WTC11 (cell line): ENCODE data around the gene NOTCH4. TPM values are rescaled to one million over a fixed set of nuclear protein-coding genes. Genes with fewer than 3 reads are reported as not detected.

Experiments used
- ATAC-seq: fragments of 200-7000 bp; cut with Tn5 transposase; 2 replicates; pipeline ENCODE4 v1.10.0; 2021; ENCODE audit warnings: mild to moderate bottlenecking, moderate library complexity
- CTCF ChIA-PET: fragments of 300-600 bp; sonication (Branson Sonifier 250); formaldehyde crosslinking; loops from one replicate; lab custom pipeline; 2021; ENCODE audit warnings: antibody characterized with exemption; lab: Charles Lee
- POLR2A ChIA-PET: fragments of 350-600 bp; sonication (Branson Sonifier 250); formaldehyde crosslinking; loops from one replicate; lab custom pipeline; 2021; ENCODE audit warnings: antibody characterized with exemption; lab: Charles Lee
- DNase-seq: peaks from one replicate; pipeline ENCODE4 v3.0.0; 2021; ENCODE audit warnings: low spot score
- H3K27ac Mint-ChIP-seq: 2 replicates; pipeline ENCODE4 v1.8.0; 2021; ENCODE audit warnings: mixed read lengths
- H3K27me3 Mint-ChIP-seq: 2 replicates; pipeline ENCODE4 v1.8.0; 2021; ENCODE audit warnings: low read depth, mild to moderate bottlenecking, moderate library complexity, mixed read lengths
- H3K36me3 Mint-ChIP-seq: 2 replicates; pipeline ENCODE4 v1.8.0; 2021; ENCODE audit warnings: mixed read lengths
- H3K4me1 Mint-ChIP-seq: 2 replicates; pipeline ENCODE4 v1.8.0; 2022; ENCODE audit warnings: mixed read lengths
- H3K4me3 Mint-ChIP-seq: 2 replicates; pipeline ENCODE4 v1.8.0; 2021; ENCODE audit warnings: mild to moderate bottlenecking, moderate library complexity, mixed read lengths
- H3K9me3 Mint-ChIP-seq: 2 replicates; pipeline ENCODE4 v1.8.0; 2021; ENCODE audit warnings: mixed read lengths
- CREM ChIP-seq: sonication (generic); formaldehyde crosslinking; IDR thresholded peaks from 2 replicates; pipeline ENCODE4 v1.8.1; 2022; ENCODE audit warnings: mild to moderate bottlenecking, missing genetic modification reagents, moderate library complexity
- ELF4 ChIP-seq: sonication (generic); formaldehyde crosslinking; IDR thresholded peaks from 2 replicates; pipeline ENCODE4 v1.8.1; 2022; ENCODE audit warnings: low read depth, mild to moderate bottlenecking, moderate library complexity, missing genetic modification reagents
- EMX1 ChIP-seq: fragments of 250-450 bp; sonication (Bioruptor Pico); IDR thresholded peaks from 2 replicates; pipeline ENCODE4 v1.8.0; 2021; ENCODE audit warnings: mild to moderate bottlenecking
- ETV6 ChIP-seq: sonication (generic); formaldehyde crosslinking; IDR thresholded peaks from 2 replicates; pipeline ENCODE4 v1.8.1; 2022; ENCODE audit warnings: mild to moderate bottlenecking, missing genetic modification reagents
- FOXK1 ChIP-seq: sonication (generic); formaldehyde crosslinking; IDR thresholded peaks from 2 replicates; pipeline ENCODE4 v1.8.0; 2022; ENCODE audit warnings: mild to moderate bottlenecking, moderate library complexity, missing genetic modification reagents
- JAZF1 ChIP-seq: fragments of 250-450 bp; sonication (Bioruptor Pico); IDR thresholded peaks from 2 replicates; pipeline ENCODE4 v1.9.0; 2021; ENCODE audit warnings: moderate library complexity, mild to moderate bottlenecking, inconsistent platforms
- NR2C2 ChIP-seq: sonication (generic); formaldehyde crosslinking; IDR thresholded peaks from 2 replicates; pipeline ENCODE4 v1.8.0; 2022; ENCODE audit warnings: mild to moderate bottlenecking, missing genetic modification reagents
- NR3C1 ChIP-seq: sonication (generic); formaldehyde crosslinking; conservative IDR thresholded peaks from 2 replicates; pipeline ENCODE4 v1.8.1; 2023; ENCODE audit warnings: low read depth, mild to moderate bottlenecking, missing genetic modification reagents
- PRRX2 ChIP-seq: fragments of 250-450 bp; sonication (Bioruptor Pico); IDR thresholded peaks from 2 replicates; pipeline ENCODE4 v1.8.0; 2021; ENCODE audit warnings: mild to moderate bottlenecking
- RORB ChIP-seq: fragments of 250-450 bp; sonication (Bioruptor Pico); IDR thresholded peaks from 2 replicates; pipeline ENCODE4 v1.9.0; 2021; ENCODE audit warnings: mild to moderate bottlenecking
- TCF7 ChIP-seq: sonication (generic); formaldehyde crosslinking; IDR thresholded peaks from 2 replicates; pipeline ENCODE4 v1.8.0; 2022; ENCODE audit warnings: mild to moderate bottlenecking, low read depth, missing genetic modification reagents, moderate library complexity
- ZNF138 ChIP-seq: sonication (generic); formaldehyde crosslinking; conservative IDR thresholded peaks from 2 replicates; pipeline ENCODE4 v1.8.1; 2022; ENCODE audit warnings: mild to moderate bottlenecking, moderate library complexity, missing genetic modification reagents
- ZNF219 ChIP-seq: sonication (generic); formaldehyde crosslinking; IDR thresholded peaks from 2 replicates; pipeline ENCODE4 v1.8.0; 2023; ENCODE audit warnings: missing genetic modification reagents, mild to moderate bottlenecking, borderline replicate concordance
- ZNF263 ChIP-seq: sonication (generic); formaldehyde crosslinking; IDR thresholded peaks from 2 replicates; pipeline ENCODE4 v1.8.1; 2022; ENCODE audit warnings: low read depth, mild to moderate bottlenecking, moderate library complexity, missing genetic modification reagents
- ZNF671 ChIP-seq: fragments of 250-450 bp; sonication (Bioruptor Pico); IDR thresholded peaks from 2 replicates; pipeline ENCODE4 v1.8.0; 2021; ENCODE audit warnings: mild to moderate bottlenecking
- total RNA-seq: library from RNA; stranded (reverse); gene quantifications from 3 replicates; pipeline ENCODE4 v1.2.3, GENCODE V29; 2021
- TF ChIP-seq, protein P1 (sequence below): sonication (generic); formaldehyde crosslinking; IDR thresholded peaks from 2 replicates; pipeline ENCODE4 v1.8.1; 2023; ENCODE audit warnings: mild to moderate bottlenecking, moderate library complexity, missing genetic modification reagents
- TF ChIP-seq, protein P2 (sequence below): fragments of 250-450 bp; sonication (Bioruptor Pico); IDR thresholded peaks from 2 replicates; pipeline ENCODE4 v1.8.0; 2021; ENCODE audit warnings: mild to moderate bottlenecking
- TF ChIP-seq, protein P3 (sequence below): sonication (generic); formaldehyde crosslinking; IDR thresholded peaks from 2 replicates; pipeline ENCODE4 v1.8.0; 2022; ENCODE audit warnings: missing genetic modification reagents
- TF ChIP-seq, protein P4 (sequence below): sonication (generic); formaldehyde crosslinking; IDR thresholded peaks from 2 replicates; pipeline ENCODE4 v1.8.0; 2022; ENCODE audit warnings: mild to moderate bottlenecking, missing genetic modification reagents
- TF ChIP-seq, protein P5 (sequence below): sonication (generic); formaldehyde crosslinking; IDR thresholded peaks from 2 replicates; pipeline ENCODE4 v1.8.0; 2022; ENCODE audit warnings: mild to moderate bottlenecking, missing genetic modification reagents

The NOTCH4 gene
- total RNA-seq, 1 experiment from 2014 or later: 2.6 TPM

DNA sequence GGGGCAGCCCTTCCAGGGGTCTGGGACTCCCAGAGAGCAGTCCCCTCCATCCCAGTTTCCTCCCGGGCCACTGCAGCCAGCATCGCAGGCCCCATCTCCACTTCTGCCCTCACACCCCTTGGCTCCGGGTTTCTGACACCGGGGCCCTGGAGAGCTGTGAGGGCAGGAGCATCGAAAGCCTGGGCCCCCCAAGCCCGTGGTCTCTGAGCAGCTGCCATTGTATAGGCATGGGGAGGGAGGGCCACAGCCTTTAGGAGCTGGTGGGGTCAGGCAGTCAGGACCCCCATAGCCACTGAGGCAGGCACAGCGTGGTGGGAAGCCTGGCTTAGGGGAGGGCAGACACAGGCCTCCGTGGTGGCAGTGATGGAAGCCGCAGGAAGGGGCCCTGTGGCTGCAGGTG lies 21.7 kb downstream of the NOTCH4 start:
- Mint-ChIP-seq H3K9me3 (peaks cover 7% of the 10 kb centered on the region; the same call in 1 of the 2 replicates), H3K27me3 (peaks cover 3% of the 10 kb centered on the region), H3K27ac (no peak overlapping the region), H3K36me3 (no peaks in the 10 kb centered on the region), H3K4me3 (no peak overlapping the region), H3K4me1 (peaks cover 2% of the 10 kb centered on the region)
- ChIA-PET CTCF (no interaction called here), POLR2A (no interaction called here)
- no peak for TF ChIP-seq JAZF1
- TF ChIP-seq, protein P1, sequence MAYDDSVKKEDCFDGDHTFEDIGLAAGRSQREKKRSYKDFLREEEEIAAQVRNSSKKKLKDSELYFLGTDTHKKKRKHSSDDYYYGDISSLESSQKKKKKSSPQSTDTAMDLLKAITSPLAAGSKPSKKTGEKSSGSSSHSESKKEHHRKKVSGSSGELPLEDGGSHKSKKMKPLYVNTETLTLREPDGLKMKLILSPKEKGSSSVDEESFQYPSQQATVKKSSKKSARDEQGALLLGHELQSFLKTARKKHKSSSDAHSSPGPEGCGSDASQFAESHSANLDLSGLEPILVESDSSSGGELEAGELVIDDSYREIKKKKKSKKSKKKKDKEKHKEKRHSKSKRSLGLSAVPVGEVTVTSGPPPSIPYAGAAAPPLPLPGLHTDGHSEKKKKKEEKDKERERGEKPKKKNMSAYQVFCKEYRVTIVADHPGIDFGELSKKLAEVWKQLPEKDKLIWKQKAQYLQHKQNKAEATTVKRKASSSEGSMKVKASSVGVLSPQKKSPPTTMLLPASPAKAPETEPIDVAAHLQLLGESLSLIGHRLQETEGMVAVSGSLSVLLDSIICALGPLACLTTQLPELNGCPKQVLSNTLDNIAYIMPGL (CRISPR knock-in tag): no peak
- TF ChIP-seq, protein P2, sequence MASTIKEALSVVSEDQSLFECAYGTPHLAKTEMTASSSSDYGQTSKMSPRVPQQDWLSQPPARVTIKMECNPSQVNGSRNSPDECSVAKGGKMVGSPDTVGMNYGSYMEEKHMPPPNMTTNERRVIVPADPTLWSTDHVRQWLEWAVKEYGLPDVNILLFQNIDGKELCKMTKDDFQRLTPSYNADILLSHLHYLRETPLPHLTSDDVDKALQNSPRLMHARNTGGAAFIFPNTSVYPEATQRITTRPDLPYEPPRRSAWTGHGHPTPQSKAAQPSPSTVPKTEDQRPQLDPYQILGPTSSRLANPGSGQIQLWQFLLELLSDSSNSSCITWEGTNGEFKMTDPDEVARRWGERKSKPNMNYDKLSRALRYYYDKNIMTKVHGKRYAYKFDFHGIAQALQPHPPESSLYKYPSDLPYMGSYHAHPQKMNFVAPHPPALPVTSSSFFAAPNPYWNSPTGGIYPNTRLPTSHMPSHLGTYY (CRISPR knock-in tag): no peak
- TF ChIP-seq PRRX2 (CRISPR knock-in tag): no peak
- TF ChIP-seq ZNF219 (CRISPR knock-in tag): no peak
- TF ChIP-seq EMX1 (CRISPR knock-in tag): no peak
- DNase-seq: no peak
- no peak for ATAC-seq

DNA sequence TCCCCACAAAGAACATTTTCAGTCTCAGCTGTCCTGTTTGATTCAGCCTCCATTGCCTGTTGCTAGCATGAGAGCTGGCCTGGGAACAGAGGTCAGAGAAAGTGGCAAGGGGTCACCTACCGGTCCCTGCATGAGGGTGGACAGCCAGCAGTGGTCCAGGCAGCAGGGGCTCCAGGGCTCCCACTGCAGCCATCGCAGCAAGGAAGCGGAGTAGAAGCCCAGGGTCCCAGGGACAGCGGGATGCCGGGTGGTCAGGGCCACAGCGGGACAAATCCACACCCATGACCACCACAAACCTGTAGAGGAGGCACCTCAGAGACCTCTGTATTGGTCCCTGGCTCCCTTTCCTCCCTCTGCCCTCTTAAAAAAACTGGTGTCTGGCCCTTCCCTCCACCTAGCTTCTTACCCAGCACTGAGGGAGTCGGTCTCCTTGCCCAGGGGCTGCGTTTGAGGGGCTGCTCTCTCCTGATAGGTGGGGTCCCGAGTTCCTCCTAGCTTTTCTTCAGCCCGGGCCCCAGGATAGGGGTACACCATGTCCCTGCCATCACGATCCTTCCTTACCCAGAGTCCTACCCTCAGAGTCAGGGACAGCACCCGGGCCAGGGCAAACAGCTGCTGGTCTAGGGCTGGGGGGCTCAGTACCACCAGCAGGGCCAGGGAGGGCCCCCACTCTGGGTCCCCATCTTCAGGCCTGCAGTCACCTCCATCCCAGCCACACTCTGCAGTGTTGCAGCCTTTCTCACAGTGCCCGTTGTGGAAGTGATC lies 23.0 kb downstream of the NOTCH4 start:
- no peak for DNase-seq

DNA sequence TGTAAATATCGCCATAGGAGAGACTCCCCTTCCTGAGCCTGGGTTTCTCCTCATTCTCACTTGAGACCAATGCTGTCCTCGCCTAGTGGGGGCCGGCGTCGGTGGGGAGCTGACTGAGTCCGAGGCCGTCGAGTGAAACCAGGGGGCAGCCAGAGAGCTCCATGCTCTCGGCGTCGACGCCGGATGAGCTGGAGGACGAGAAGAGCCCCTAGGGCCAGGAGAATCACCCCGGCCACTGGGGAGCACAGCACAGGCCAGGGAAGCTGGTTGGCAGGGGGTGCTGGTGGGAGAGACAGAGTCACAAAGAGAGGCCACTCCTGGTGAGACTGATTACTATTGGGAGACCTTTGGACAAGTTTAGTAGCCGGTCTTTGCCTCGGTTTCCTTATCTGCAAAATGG lies 25.0 kb downstream of the NOTCH4 start:
- peaks cover 22% of the 10 kb centered on the region for H3K4me1 Mint-ChIP-seq
- no peak overlapping the region for H3K27ac Mint-ChIP-seq

More for the DNA sequence above, 23.0 kb downstream of the NOTCH4 start:
- no peak overlapping the region for H3K4me3 Mint-ChIP-seq
- TF ChIP-seq, protein P2 (CRISPR knock-in tag): no peak
- TF ChIP-seq ZNF138: no peak
- no peak for TF ChIP-seq ZNF671
- TF ChIP-seq, protein P3, sequence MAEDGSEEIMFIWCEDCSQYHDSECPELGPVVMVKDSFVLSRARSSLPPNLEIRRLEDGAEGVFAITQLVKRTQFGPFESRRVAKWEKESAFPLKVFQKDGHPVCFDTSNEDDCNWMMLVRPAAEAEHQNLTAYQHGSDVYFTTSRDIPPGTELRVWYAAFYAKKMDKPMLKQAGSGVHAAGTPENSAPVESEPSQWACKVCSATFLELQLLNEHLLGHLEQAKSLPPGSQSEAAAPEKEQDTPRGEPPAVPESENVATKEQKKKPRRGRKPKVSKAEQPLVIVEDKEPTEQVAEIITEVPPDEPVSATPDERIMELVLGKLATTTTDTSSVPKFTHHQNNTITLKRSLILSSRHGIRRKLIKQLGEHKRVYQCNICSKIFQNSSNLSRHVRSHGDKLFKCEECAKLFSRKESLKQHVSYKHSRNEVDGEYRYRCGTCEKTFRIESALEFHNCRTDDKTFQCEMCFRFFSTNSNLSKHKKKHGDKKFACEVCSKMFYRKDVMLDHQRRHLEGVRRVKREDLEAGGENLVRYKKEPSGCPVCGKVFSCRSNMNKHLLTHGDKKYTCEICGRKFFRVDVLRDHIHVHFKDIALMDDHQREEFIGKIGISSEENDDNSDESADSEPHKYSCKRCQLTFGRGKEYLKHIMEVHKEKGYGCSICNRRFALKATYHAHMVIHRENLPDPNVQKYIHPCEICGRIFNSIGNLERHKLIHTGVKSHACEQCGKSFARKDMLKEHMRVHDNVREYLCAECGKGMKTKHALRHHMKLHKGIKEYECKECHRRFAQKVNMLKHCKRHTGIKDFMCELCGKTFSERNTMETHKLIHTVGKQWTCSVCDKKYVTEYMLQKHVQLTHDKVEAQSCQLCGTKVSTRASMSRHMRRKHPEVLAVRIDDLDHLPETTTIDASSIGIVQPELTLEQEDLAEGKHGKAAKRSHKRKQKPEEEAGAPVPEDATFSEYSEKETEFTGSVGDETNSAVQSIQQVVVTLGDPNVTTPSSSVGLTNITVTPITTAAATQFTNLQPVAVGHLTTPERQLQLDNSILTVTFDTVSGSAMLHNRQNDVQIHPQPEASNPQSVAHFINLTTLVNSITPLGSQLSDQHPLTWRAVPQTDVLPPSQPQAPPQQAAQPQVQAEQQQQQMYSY: no peak
- no peak for TF ChIP-seq NR2C2 (CRISPR knock-in tag)
- no peak for TF ChIP-seq ELF4 (CRISPR knock-in tag)
- TF ChIP-seq, all 79 proteins: peak for 0
- POLR2A ChIA-PET: no interaction called here
- no peak for ATAC-seq
- peaks cover 8% of the 10 kb centered on the region for H3K4me1 Mint-ChIP-seq
- H3K9me3 Mint-ChIP-seq: no peaks in the 10 kb centered on the region
- peaks cover 3% of the 10 kb centered on the region for H3K27me3 Mint-ChIP-seq
- no peak overlapping the region for H3K27ac Mint-ChIP-seq
- CTCF ChIA-PET: no interaction called here
- no peaks in the 10 kb centered on the region for H3K36me3 Mint-ChIP-seq

More for the DNA sequence above, 25.0 kb downstream of the NOTCH4 start:
- Mint-ChIP-seq H3K4me3 (no peak overlapping the region), H3K27me3 (peaks cover 3% of the 10 kb centered on the region; the same call in 1 of the 2 replicates), H3K36me3 (no peaks in the 10 kb centered on the region), H3K9me3 (no peaks in the 10 kb centered on the region)
- DNase-seq: no peak
- ChIA-PET POLR2A (no interaction called here), CTCF (no interaction called here)
- TF ChIP-seq, protein P4, sequence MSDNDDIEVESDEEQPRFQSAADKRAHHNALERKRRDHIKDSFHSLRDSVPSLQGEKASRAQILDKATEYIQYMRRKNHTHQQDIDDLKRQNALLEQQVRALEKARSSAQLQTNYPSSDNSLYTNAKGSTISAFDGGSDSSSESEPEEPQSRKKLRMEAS (CRISPR knock-in tag): no peak
- TF ChIP-seq, protein P5, sequence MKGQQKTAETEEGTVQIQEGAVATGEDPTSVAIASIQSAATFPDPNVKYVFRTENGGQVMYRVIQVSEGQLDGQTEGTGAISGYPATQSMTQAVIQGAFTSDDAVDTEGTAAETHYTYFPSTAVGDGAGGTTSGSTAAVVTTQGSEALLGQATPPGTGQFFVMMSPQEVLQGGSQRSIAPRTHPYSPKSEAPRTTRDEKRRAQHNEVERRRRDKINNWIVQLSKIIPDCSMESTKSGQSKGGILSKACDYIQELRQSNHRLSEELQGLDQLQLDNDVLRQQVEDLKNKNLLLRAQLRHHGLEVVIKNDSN (CRISPR knock-in tag): no peak
- TF ChIP-seq RORB (CRISPR knock-in tag) (no peak), CREM (CRISPR knock-in tag) (no peak), ETV6 (CRISPR knock-in tag) (no peak), NR3C1 (no peak), TCF7 (no peak), FOXK1 (CRISPR knock-in tag) (no peak), ZNF263 (CRISPR knock-in tag) (no peak)
- no peak for ATAC-seq
